VCaP (cell line): ENCODE data around the gene ZNF664.

ENCODE experiments used
- H3K27ac ChIP-seq: fragments of 450-650 bp; 2 replicates; pipeline ENCODE4 v1.5.1; 2017
- TF ChIP-seq, protein P1 (sequence below): fragments of 450-650 bp; conservative IDR thresholded peaks from 2 replicates; pipeline ENCODE4 v1.5.1; 2017; ENCODE audit warnings: mild to moderate bottlenecking, moderate library complexity

Gene ZNF664

DNA sequence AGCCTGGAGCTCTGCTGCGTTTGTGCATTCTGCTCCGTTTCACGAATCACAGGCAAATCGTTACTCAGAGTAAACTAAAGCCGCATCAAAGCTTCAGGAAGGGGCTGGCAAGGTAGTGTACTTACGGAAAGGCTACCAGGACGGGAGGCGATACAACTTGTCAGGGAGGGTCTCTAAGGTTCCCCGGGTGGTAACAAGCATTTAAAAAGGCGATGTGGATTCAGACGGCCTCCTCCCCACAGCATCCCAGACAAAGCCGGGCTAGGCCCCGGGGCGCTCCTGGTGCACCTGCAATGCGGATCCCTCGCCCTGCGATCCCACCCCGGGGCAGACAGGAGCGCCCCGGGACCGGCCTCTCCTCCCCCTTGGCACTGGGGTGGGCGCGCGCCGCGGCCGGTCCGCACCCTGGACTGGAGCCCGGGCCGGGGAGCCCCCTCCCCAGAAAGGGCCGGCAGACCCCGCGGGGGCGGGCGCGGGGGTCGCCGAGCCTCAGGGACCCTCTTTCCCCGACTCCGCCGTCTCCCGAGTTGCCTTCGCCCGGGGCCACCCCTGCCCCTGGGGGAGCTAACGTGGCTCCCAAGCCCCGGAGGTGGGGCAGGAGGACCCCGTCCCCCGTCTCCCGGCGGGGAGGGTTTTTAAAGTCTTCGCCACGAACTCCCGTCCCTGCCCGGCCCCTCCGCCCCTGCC lies 1.1 kb upstream of the ZNF664 start:
- TF ChIP-seq, protein P1, sequence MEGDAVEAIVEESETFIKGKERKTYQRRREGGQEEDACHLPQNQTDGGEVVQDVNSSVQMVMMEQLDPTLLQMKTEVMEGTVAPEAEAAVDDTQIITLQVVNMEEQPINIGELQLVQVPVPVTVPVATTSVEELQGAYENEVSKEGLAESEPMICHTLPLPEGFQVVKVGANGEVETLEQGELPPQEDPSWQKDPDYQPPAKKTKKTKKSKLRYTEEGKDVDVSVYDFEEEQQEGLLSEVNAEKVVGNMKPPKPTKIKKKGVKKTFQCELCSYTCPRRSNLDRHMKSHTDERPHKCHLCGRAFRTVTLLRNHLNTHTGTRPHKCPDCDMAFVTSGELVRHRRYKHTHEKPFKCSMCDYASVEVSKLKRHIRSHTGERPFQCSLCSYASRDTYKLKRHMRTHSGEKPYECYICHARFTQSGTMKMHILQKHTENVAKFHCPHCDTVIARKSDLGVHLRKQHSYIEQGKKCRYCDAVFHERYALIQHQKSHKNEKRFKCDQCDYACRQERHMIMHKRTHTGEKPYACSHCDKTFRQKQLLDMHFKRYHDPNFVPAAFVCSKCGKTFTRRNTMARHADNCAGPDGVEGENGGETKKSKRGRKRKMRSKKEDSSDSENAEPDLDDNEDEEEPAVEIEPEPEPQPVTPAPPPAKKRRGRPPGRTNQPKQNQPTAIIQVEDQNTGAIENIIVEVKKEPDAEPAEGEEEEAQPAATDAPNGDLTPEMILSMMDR, result no peak
- H3K27ac ChIP-seq, result peak overlapping the region; percentile 99

DNA sequence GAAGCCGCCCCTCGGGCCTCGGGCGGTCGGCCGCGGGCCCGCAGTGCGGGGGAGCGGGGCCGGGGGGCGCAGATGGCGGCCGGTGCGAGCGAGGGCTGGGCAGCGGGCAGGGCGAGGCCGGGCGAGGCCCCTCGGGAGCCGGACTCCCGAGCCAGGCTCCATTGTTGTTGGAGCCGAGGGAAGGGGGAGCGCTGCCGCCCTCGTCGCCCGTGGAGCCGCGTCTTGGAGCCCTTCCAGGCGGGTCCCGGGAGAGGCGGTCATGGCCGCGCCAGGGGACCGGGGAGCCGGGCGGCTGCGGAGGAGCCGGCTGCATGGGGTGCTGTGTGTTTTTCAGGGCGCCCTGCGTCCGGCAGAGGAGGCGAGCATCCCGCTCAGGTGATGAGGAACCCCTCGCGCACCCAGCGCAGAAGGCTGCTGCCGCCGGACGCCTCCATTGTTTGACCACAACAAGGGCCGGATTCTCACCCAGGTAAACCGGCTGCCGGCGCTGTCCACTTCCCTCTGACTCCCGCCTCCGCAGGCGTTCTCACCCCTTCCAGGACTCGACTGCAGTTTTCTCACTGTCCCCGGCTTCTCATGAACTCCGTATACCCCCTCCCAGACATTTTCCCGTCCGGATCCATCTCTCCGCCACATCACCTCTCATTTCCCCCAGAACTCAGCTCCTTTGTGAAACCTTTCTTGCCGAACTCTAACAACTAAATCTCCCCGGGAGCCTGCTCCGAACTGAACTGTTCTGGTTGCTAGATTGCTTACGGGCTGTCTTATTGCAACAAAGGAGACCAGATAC lies 732 bp downstream of the ZNF664 start:
- H3K27ac ChIP-seq, result peak overlapping the region; percentile 99
- TF ChIP-seq, protein P1, result no peak

DNA sequence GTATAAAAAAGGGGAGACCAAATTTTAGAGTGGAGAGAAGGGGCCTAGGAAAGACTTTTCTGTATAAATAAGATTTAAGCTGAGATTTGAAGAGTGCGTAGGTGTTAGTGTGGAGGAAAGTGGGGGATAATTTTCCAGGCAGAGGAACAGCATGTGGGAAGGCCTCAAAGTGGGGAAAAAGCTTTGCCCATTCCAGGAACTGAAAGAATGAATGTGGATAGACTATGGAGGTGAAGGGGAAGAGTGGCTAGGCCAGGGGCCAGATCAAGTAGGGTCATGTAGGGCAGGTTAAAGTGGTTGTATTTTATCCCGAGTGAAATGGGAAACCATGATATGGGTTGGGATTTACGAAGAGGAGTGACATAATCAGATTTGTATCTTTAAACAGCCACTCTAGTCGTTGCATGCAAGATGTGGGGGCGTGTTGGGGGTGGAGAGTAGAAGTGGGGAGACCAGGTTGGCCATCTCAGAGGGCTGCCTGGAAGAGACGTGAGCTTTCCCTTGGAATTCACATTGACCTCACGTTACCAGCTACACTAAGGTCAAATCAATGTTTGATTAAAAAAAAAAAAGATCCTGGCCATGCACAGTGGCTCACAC lies 3.3 kb downstream of the ZNF664 start:
- TF ChIP-seq, protein P1, result no peak
- H3K27ac ChIP-seq, result peak overlapping the region; percentile 99; the same call in 1 of the 2 replicates

DNA sequence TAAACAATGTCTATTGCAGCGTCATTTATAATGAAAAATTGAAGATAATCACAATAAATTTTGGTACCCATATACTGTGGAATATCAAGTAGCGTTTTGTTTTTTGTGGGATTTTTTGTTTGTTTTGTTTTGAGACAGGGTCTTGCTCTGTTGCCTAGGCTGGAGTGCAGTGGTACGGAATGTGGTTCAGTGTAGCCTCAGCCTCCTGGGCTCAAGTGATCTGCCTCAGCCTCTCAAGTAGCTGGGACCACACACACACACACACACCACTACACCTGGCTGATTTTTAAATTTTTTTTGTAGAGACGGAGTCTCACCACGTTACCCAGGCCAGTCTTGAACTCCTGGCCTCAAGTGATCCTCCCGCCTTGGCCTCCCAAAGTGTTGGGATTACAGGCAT lies 6.6 kb downstream of the ZNF664 start:
- TF ChIP-seq, protein P1, result no peak
- H3K27ac ChIP-seq, result no peak overlapping the region

DNA sequence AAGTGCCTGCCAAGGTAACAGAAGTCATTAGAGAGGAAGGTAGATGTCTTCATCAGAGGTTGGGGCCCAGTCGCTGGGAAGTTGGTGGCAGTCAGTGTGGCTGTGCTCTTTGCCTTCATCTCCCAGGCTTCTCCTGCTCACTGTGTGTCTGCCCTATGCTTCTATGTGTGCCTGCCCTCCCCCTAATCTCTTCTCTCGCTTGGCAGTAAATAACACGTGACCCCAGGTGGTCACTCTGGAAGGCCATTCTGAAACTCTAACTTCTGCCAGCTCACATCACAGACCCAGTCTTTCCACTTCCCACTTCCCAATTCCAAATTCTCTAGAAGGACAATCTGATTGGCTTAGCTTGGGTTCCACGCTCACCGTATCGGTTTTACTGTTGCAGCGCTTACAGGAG lies 9.3 kb downstream of the ZNF664 start:
- H3K27ac ChIP-seq, result no peak overlapping the region
- TF ChIP-seq, protein P1, result no peak

DNA sequence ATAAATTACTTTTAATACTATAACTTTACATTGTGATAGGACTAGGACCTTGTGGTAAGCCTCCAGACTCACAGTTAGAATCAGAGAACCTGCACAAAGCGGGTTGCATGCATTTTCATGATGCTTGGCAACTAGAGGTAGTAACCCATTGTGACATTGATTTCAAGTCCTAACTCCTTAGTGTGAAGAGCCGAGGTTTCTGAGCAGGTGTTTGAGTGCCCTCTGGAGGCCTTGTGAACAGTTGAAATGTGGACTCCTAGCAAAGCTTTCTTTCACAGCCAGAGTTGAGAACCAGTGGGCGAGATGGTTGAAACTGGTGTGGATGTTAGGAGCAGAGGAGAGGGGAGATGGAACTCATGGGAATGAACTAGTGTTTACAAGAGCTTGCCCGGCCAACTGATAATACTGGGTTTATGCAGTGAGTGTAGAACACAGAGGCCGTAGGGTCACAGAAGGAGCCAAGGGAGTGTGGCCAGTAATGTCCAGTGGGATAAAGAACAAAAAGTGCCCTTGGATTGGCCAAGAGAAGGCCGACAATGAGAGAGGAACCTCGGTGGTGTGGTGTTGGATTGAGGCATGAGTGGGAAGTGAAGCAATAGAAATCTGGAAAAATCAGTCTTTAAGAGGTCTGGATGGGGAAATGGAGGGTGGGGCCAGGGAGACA lies 10.9 kb downstream of the ZNF664 start:
- no peak overlapping the region for H3K27ac ChIP-seq
- TF ChIP-seq, protein P1, result peak; percentile 88

DNA sequence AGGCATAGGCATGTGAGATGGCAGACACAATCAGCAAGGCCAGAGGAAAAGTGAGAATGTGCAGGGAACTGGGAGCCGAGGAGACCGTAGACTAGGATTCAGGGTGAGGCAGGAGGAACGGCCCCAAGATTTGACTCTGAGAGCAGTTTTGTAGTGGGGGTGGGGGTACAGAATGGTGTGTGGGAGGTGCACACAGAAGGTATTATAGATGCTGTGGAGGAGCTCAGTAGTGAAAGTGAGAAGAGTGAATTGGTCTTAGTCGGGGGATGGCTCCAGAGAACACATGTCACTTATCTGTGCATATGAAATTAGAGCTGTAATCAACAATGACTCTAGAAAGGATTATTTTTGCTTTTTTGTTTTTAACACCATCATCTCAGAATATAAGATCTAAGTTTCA lies 11.9 kb downstream of the ZNF664 start:
- H3K27ac ChIP-seq, result no peak overlapping the region
- TF ChIP-seq, protein P1, result no peak
